LNCaP clone FGC (cell line): ENCODE measurements around the gene ST3GAL6.

Source experiments
- DNase-seq: peaks from one replicate; pipeline ENCODE4 v3.0.0-alpha.2; 2011; ENCODE audit warnings: low read depth
- H3K4me3 ChIP-seq: 2 replicates; pipeline ENCODE4 v1.5.1; 2011; ENCODE audit warnings: mild to moderate bottlenecking, low read depth, low read length, control low read depth
- TF ChIP-seq, protein P1 (sequence below): IDR thresholded peaks from 2 replicates; pipeline ENCODE4 v1.5.1; 2012; ENCODE audit warnings: mild to moderate bottlenecking; ENCODE audit not compliant: control insufficient read depth, insufficient read depth; ENCODE audit errors: extremely low read depth

The ST3GAL6 gene

DNA sequence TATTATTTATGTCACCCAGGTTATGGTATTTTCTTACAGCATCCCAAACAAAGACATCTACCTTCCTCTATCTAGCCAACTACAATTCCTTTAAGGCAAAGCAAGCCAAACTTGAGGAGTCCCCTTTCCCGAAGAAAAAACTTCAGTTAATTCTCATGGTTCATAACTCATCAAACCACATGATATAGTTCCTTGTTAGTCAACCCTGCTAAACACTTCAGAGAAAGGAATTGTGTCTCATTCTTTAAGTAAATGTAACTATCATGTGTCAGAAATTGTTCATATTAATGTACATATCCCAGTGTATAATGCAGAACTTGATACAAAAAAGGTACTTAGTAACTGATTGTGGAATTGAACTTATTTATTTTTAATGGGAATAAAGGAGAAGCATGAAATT, 44.4 kb downstream of the ST3GAL6 start:
- no peak overlapping the region for H3K4me3 ChIP-seq
- TF ChIP-seq, protein P1, sequence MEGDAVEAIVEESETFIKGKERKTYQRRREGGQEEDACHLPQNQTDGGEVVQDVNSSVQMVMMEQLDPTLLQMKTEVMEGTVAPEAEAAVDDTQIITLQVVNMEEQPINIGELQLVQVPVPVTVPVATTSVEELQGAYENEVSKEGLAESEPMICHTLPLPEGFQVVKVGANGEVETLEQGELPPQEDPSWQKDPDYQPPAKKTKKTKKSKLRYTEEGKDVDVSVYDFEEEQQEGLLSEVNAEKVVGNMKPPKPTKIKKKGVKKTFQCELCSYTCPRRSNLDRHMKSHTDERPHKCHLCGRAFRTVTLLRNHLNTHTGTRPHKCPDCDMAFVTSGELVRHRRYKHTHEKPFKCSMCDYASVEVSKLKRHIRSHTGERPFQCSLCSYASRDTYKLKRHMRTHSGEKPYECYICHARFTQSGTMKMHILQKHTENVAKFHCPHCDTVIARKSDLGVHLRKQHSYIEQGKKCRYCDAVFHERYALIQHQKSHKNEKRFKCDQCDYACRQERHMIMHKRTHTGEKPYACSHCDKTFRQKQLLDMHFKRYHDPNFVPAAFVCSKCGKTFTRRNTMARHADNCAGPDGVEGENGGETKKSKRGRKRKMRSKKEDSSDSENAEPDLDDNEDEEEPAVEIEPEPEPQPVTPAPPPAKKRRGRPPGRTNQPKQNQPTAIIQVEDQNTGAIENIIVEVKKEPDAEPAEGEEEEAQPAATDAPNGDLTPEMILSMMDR, result no peak
- DNase-seq, result no peak

DNA sequence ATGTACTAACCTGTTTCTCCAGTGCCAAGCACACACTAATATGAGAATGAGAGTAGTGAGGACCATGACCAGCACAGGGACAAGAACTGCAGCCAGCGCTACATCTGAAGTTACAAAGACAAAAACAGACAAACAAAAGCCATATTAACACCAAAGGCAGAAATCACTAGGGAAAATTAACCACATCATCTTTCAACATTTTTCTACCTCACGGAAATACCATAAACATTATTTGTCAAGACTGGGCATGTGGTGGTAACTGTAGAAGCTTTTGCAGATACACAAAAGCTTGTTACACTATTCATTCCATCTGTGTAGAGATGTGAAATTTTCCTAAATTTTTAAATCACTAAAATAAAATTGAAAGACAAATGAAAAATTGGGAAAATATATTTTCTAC, 44.9 kb downstream of the ST3GAL6 start:
- no peak overlapping the region for H3K4me3 ChIP-seq
- no peak for DNase-seq
- TF ChIP-seq, protein P1, result no peak

DNA sequence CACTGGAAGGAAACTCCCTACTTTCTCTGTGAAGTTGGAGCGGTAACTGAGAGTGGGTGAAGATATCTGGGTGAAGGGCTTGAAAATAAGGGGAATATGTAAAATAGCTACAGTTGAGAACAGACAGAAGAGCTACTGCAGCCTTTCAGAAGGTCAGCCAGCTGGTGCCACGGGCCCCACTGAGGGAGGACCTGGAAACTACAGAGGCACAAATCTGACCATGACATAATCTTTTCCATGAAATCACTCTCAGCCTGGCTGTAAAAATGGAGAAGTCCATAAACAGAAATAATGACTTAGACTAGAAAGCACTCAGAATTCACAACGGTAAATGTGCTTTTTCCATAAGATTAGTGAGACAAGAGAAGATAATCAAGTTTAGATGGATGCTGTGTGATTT, 46.4 kb downstream of the ST3GAL6 start:
- no peak for DNase-seq
- TF ChIP-seq, protein P1, result no peak
- H3K4me3 ChIP-seq, result no peak overlapping the region

DNA sequence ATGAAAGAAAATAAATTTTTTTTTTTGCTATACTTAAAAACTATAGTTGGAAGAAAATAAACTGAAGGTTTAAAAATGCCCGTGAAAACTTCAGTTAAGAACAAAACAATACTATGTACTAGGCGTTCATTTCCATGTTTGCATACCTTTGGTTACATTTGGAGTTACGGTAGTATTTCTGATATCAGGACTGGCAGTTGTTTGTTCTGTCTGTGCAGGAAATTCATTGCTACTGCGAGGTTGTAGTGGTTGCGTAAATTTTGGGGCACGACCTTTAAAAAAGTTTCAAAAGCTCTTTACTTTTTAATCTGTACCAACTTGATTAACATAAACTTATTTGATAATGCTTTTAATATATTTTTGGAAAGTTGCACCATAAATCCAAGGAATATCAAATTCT, 47.9 kb downstream of the ST3GAL6 start:
- no peak for DNase-seq
- TF ChIP-seq, protein P1, result no peak
- no peak overlapping the region for H3K4me3 ChIP-seq

DNA sequence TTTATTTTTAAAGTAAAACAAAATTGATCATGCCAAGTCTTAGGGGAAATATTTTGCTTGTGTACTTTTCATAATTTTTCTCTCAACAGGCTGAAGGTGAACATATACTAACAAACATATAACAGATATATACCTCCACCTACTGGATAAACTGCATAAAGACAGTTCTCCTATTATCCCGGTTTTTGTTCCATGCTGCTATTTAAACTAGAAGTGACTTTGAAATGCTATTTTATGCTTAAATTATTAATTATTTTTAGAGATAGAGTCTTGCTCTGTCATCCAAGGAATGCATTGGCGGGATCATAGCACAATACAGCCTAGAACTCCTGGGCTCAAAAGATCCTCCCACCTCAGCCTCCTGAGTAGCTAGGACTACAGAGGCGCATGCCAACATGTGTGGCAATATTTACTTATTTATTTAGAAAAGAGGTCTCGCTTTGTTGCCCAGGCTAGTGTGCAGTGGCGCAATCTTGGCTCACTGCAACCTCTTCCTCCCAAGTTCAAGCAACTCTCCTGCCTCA, 49.8 kb downstream of the ST3GAL6 start:
- H3K4me3 ChIP-seq, result no peak overlapping the region
- peak; percentile 17 for DNase-seq
- TF ChIP-seq, protein P1, result peak; percentile 61

DNA sequence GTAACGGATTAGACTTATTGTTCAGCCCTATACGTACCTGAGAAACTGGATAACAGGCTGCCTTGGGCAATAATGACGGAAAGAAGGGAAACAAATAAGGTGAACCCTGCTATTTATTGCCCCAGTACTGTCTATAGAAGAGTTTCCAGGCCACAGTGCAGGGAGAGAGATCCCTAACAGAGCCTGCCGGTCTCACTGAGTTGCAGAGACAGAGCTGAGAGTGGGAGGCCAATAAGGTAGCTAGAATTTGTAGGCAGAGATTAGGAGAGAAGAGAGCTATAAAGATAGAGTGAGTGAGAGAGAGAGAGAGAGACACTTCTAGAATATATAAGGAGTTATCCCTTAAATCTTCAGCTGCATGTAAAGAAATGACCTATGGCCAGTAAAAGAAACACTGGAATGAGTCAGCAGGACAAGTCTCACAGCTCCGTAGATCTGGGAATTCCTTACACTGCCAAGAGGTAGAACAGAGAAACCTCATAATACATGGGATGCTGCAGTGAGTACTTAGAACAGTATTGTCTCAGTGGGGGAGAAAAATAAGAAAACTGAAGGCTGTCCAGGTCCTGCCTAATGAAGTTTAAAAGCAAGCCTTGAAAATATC, 51.8 kb downstream of the ST3GAL6 start:
- TF ChIP-seq, protein P1, result no peak
- no peak overlapping the region for H3K4me3 ChIP-seq
- no peak for DNase-seq

DNA sequence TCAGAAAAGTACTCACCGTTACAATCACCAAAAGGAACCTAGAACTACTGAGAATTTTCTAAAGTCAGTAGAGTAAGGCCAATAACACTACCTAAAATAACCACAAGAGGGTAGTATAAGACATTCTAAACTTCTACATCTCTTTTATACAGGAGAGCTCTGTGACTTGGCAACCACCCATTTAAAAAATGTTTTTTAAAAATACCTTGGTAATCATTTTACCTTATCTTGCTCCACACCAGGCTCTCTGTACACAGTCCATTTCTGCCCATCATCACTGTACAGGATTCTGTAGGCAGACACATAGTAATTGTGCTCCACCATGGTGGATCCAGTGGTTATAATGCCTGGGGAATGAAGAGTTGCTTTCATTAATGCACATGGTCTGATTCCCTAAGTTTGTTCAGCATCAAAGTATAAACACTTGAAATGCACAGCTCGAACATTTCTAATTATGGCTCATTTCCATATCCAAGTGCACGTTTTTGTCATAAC, 54.5 kb downstream of the ST3GAL6 start:
- TF ChIP-seq, protein P1, result peak; percentile 61
- peak; percentile 26 for DNase-seq
- H3K4me3 ChIP-seq, result no peak overlapping the region
